SKM-1 treated with dmso at 0.1 percent for 144 hours (cell line): ENCODE data around the gene POLR1D.

Source experiments
- DNase-seq: peaks from one replicate; lab custom pipeline; 2025; ENCODE audit not compliant: unreplicated experiment; lab: John Stamatoyannopoulos, UW

The POLR1D gene

DNA sequence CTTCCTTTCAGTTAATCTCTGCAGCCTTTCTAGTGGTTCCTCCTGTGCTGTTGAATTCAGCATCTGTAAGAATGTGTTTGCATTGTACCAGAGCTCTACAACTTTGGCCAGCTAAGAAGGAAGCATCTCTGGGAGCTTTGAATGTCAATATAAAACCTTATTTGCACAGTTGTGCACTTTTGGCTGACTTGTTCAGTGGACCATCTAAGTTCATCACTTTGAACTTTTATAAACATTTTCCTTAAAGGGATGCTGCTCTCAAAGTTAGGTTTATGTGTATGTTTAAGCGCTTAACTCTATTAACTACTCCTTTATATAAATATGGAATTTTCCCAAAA, 15.6 kb downstream of the POLR1D start:
- DNase-seq: no peak

DNA sequence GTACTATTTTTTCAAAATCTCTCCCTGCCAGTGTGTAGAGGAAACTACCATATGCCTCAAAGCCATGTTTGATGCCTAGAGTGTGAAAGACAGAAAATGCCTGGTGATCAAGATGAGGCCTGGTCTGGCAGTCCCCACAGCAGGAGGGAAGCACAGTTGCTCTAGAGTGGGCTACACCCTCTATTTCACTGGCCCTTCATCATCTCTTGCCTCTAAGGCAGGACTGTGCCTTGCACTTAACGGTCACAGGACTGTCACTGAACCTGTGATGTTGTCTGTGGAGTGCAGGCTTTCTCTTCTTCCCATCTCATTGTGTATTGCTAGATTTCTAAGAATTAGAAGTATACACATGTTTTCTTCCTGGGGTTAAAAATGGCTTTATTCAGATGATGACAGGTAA, 16.3 kb downstream of the POLR1D start:
- no peak for DNase-seq

DNA sequence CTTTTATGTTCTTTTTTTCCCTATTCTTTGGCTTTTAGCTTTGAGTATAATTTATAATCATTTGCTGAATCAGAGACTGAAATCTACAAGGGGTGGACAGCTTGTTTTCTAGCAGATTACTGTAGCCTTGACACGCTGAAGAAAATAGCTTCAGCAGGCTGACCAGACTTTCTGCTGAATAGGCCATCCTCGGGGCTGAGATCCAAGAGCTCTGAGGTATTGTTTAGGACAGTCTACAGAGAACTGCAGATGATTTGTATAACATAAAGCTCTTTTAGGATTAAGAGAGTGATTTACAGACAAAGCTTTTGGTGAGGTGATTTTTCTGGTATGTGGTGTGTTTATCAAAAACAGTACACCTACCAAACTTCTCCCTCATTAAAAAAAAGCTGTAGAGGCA, 16.8 kb downstream of the POLR1D start:
- DNase-seq: no peak

DNA sequence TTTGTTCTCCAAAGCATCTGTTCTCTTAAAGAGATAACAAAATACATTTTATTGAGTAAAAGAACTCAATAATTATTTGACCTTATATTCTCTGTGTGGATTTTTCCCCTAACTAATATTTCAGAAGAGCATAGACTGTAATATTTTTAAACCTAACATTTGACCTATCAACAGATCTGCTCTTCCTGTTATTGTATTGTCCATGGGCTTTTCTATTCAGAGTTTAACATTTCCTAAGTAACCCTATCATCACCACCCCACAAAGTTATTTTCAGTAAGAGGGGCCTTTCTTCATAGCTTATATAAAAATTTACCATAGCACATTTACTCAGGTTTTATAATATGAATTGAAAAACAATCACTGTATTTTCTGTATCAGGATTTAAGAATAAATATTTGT, 17.5 kb downstream of the POLR1D start:
- DNase-seq: no peak

DNA sequence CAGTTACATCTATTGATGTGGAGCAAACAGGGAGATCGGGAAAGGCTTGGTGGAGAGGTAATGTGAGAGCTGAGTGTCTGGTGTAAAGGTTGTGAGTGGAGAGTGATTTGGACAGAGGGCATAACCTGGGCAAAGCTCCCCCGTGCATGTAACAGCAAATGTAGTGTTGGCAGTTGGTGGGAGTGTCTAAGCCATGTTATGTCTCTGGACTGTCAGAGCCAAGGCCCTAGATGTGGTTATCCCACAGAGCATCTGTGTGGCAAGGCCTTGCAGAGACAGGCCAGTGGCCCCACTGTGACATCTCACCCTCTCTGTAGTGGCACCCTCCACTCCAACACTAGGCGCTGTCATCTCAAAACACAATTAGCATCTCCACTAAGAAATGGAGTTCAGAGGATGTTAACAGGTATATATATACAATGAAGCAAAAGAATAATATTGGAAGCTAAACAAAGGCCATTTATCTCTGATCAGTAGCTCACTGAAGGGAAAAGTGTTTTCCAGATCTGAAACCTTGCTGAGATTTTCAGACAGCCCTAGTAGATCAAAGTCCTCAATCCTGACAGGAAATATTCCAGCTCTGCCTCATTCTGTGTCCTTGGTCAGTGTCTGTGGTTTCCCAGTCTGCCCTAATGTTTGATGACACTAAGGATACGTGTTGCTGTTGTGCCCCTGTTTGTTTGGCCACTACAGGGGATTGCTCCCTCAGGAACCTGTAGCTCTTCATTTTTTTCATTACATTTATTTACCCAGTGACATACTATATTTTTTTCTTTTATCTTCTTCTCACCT, 20.2 kb downstream of the POLR1D start:
- no peak for DNase-seq

DNA sequence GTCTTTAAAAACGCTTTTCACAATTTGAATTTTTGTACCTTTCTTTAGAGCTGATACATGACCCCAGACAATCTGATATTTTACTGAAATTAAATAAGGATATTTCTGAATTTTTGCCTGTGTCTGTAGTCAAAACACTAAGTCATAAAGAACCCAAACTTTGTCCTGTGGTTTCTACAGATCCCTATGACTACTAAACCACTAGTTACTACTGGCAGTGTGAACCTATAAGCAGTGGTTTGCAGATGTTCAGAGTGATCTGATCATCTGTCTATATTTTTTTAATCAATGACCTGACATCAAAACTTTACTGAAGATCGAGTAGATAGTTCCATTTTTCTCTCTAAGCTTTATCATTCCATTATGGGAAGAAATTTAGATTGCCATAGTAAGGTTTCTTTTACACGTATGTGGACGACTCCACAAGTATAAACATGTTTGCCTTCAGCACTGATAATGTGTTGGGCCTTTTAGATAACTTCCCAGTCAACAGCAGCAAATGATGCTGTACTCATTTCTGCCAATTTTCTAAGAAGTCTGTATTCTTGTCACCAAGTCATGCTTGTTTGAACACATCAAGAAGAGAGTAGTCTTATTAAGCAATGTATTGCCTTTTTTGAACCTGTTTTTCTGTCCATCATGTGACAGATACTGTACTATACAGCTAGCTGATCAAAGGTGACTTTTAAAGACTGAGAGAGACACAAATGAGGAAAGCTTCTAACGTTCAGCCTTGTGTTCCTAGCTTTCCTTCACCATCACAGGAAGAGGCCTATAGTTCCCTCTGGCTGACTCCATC, 21.8 kb downstream of the POLR1D start:
- DNase-seq: no peak

DNA sequence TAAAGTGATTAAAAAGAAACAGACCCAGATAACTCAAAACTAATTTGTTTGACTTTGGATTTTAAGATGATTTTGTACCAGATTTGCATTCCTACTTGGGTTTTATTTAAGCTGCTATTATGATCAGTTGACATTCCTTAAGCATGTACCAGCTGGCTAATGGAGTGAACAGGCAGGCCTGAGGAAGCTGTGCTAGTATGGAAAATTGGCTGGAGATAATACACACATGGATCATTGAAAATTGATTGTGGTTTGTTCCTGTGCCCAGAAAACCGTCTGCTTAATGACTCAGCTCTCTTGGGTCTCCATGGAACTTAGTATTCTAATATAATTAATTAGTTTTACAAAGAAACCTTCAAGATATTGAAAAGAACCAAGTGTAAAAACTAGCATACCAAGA, 22.6 kb downstream of the POLR1D start:
- DNase-seq: no peak

DNA sequence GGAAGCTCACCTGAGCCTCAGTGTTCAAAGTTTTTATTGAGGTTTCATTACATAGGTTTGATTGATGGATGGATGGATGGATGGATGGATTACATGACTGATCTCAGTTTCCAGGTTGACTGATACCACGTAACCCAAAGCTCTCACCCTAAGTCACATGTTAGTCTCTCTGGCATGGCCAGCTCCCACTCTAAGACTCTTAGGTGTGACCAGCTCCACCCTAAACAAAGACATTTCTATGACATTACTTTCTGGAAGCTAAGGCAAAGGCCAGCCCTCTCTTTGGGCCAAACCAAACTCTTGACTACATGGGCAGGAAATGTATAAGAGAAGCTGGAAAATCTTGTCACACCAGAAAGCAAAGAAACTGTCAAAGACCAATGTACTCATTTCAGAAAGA, 28.6 kb downstream of the POLR1D start:
- DNase-seq: no peak

DNA sequence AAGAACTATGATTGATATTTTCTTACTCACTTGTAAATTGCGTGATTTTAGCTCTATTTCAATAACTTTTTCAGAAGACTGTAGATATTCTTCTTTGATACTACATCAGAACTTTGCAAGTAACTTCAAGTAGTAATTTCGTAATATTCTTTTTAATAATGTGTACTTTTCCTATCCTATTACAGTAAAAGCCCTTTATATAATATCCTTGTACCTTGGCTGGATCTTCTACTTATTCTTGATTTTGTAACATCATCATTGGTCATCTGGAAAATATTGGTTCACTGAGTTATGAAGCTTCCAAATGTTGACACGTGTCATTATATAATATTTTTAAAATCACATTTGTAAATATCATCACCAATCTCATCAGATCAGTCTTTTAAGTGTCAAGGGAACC, 32.4 kb downstream of the POLR1D start:
- no peak for DNase-seq

DNA sequence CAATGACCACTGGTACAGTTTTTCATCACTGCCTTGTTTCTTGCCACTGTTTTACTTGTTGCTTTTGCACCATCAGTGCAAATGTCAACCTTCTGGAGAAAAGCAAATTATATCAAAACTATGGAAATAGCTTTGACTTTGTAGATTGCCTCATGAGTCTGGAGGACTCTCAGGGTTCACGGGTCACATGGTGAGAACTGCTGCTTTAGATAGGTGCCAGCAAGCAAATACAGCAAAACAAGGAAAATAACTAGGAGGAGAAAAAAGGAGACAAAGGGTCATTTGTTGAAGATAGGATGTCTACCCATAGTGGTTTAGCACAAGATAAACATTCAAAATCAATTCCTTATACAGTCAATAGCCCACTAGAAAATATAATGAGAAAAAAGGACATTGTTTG, 33.1 kb downstream of the POLR1D start:
- DNase-seq: no peak

DNA sequence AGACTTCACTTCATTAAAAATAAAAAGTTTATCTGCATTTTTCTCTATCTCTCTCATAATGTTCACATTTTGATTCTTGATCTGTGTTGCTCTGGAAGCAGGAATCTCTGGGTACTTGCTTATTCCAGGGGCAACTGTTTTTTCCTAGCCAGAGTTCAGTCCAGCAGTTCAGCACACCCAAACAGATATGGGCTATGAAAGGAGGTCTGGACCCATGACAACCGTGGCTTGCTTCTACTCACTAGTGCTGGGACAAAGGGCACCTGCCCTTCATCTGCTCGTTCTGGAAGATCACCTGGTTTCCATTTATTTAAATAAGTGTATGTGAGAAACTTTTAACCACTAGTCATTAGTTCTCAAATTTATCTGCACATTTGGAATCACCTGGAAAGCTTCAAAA, 36.0 kb downstream of the POLR1D start:
- no peak for DNase-seq

DNA sequence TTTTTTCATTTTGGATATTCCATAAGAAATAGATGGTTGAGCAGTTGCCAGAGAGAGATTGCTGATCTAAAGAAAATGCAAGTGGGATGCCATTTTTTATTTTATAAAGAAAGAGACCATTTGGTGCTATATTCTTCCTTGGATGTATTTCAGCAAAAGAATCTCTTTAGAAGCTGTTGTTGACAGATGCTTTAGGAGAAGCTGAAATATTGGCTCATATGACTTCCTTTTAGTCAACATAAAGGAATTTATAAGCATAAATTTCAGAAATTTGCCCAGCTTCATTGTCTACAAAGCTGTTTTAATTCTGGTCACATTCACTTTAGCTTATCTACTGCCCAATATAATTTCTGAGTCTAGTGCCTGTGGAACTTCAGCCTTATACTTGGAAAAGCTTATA, 36.9 kb downstream of the POLR1D start:
- no peak for DNase-seq

DNA sequence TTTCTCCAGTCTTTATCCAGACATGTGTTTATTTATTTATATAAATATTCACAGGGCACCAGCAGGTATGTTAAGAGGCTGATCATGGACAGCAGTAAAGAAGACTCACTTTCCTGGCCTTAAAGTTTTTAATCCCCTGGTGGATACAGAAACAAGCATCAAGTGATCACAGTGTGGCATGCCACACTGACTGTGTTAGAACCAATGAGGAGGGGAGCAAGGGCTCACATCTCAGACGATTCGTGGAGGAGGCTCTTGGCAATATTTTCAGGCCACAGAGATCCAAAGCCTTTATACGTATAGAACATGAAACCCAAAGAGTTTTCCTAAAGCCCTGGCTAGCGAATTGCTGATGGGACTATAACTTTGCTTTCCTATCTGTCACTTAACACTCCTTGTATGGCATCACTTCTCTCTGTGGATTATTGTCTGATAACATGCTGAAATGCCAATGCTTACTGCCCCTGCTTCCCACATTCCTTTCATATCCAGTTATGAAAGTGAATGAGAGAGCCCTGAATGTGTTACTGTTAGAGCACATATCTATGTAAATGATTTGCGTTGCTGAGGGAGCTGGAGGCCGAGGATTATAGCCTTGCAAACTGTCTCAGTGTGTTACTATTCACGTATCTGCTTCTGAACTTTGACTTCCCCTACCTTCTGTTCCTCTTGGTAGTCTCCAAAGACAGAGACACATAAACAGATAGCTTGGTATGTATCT, 37.6 kb downstream of the POLR1D start:
- no peak for DNase-seq

DNA sequence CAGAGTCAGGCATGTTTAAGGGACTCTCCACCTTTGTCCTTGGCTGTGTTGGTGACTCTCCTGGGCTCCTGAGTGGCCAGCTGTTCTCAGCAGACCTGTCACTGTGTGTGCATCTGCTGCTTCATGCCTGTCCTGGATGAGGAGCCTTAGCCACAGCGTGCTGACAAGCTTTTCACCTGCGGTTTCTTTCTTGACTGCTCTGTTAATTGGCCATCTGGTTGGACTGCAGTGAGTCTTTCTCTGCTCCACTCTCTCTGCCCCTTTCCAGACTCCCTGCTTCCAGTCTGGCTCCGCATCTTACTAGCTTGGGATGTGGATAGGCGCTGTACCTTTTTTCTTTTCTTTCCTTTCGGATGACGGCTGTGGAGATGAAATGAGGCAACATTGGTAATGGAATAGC, 38.8 kb downstream of the POLR1D start:
- DNase-seq: no peak

DNA sequence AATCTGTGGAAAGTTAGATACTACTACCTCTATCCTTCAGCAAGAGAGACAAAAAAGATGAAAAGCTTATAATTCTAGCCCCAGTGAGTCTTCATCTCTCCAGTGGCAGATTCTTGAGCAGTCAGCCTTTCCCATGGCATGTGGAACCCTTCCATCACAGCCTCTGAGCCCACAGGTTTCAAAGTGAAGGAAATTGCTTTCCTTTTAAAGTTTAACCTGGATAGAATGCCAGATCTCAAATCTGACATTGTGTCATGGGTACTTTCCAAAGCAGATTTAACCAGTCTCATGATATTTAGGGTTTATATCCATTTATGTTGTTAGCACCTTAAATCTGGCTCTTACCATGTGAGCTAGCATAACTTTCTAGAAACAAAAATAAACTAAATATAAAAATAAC, 39.3 kb downstream of the POLR1D start:
- DNase-seq: no peak

DNA sequence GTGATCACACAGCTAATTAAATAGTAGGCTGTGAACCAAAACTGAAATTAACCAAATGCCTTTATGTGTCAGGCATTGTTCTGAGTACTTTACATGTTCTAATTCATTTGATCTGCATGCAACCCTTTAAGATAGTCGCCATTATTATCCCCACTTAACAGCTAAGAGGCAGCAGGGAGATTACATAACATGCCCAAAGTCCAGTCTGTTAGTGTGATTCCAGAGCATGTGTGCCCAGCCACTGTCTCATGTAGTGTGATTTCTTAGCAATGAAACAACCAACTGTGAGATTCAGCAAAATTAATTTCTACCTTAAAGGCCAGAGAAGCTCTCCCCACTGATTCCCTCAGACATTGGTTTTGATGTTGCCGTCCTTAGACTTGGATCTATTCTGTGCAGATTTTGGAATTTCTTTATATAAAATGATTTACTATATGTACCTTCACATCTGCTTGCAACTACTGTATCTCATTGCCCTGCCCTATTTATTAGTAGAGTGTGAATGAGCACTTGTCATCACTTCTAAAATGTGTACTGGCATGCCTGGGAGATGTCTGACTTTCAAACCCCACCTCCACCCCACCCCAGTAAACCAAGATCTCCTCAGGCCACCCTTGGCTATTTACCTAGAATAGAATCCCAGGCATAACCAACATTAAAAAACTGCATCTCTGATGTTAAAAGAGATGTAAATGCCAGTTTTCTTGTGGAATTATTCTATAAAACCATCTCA, 41.2 kb downstream of the POLR1D start:
- no peak for DNase-seq

DNA sequence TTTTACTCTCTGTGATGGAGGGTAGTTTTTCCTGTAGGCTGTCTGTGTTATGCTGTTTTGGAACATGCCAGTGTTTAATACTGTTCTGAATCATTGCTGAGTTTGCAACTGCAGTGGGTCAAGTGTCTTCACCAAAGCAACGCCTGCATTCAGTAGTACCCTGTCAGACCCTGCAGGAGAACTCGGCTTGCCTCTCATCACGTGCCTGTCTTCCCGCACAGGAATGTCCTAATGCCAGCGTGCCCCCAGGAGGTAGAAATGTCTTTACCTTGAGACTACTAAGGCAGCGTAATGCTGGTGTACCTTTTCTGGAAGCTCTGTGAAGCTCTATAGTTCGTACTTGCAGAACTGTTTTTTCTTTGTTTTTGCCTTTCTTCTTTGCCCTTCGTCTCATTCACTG, 42.3 kb downstream of the POLR1D start:
- no peak for DNase-seq

DNA sequence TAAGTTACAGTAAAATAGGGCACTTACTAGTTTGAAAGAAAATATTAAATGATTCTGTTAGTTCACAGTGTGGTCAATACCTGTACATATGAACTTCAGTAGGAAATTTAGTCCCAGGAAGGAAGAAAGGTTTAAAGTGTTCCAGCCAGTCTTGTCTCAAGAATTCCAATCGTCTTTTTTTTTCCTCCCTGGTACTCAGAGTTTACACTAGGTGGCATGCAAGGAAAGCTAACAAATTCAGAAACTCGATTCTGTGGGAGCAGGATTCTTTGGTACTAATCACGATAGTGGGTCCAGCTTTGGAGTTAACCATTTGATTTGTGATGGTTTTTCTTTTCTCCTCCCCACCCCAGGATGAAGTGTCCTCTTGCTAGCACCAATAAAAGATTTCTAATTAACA, 43.6 kb downstream of the POLR1D start:
- no peak for DNase-seq

DNA sequence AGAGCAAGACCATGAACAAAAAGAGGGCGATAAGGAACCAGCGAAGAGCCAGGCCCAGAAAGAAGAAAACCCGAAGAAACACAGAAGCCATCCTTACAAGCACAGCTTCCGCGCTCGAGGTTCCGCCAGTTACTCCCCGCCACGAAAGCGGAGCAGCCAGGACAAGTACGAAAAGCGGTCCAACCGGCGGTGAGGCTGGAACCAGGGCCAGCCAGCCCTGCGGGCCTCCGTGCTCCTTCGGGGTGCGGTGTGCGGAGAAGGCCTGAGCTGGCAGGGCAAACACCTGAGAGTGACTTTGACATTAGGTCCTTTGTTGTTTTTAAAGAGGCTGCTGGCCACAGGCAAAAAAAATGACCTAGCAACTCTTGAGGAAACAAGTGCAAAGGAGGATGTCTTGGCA, 44.1 kb downstream of the POLR1D start:
- DNase-seq: no peak

DNA sequence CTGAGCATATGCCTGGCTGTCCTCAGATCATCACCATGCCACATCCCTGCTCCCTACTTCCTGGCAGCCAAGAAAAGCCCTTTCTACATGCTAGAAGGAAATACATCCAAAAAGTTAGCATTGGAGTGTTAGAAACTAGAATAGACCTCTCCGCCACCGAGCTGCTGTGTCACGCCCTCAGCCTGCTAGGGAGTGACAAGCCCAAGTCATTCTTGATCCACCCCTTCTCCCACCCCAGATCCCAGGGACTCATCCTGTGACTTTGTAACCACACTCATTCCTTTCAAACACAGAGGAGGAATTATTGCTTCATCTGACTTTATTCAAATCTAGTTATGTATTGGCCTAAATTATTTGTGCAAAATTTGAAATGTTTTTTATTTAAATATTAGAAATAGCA, 45.3 kb downstream of the POLR1D start:
- DNase-seq: no peak

DNA sequence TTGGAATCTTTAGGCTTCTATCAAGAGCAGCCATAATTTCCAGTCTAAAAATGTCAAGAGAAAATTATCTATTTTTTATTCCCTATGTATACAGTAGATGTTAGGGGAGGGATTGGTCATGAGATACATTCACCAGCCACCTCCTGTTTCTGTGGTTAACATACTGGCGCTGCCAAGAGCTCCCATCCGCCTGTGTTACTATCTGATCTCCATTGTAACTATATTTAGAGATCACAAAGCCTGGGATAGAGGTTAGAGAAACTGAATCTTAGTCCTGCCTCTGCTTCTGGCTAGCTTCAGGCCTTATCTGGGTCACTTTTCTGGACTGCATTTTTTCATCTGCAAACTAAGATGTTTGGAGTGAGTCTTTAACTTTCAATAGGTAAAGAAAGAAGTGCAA, 46.3 kb downstream of the POLR1D start:
- no peak for DNase-seq
